ENCODE measurements around the gene EIF3I. TPM values are rescaled to one million over a fixed set of nuclear protein-coding genes. Genes with fewer than 3 reads are reported as not detected.

EIF3I gene
- total and polyA plus RNA-seq, 2 of the 13 experiments (the other 11 are each of a cell fraction or from before 2014, with no cell fraction given) = 210 to 223 TPM

DNA sequence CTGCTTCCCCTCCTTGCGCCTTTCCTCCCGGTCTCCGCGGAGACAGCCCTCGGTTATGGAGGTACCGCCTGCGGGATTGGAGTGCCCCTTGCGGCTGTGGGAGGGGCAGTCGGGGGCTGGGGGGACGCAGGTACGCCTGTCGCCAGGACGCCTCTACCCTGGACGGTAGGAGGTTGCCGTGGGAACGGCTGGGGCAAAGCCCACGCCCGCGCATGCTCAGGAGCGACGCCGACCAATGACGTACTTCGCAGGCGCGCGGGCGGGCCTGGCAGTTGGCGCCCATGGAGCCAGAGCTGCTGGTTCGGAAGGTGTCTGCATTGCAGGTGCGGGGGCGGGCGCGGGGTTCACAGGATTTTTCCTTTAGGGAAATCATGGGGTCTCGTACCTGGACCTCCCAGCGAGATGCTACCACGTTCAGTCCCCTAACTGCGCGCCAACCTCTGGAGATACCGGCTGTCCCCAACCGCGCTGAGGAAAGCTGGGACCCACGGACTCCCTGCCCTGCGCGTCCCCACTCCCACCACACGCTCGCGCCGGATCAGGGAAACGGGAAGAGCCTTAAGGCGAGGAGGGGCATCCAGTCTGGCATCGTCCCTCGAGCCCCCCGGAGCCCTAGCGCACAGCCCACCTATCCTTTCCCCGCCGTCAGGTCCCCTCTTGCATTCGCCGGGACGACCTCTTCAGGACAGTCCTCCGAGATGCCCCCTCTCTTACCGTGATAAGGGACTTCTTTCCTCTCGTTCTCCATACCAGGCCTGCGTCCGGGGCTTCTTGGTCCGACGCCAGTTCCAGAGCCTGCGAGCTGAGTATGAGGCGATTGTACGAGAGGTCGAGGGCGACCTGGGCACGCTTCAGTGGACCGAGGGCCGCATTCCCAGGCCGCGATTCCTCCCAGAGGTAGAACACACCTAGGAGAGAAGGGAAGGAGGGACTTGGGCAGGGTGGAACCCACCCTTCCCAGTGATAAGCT lies 16.5 kb upstream of the EIF3I start, which contains the start of gene IQCC (continued):
- TF ChIP-seq ZNF350 (CRISPR knock-in tag; IDR thresholded peaks at IDR 0.05; ENCODE audit: borderline replicate concordance, low read depth) (no peak), ZFP41 (CRISPR knock-in tag; IDR thresholded peaks at IDR 0.05; ENCODE audit: borderline replicate concordance) (no peak), RORA (CRISPR knock-in tag; IDR thresholded peaks at IDR 0.05) (no peak), E2F2 (CRISPR knock-in tag; IDR thresholded peaks at IDR 0.05; ENCODE audit: borderline replicate concordance) (peak; percentile 51; the same call in 1 of the 2 replicates), ZNF577 (CRISPR knock-in tag; IDR thresholded peaks at IDR 0.05; ENCODE audit: borderline replicate concordance, low read depth) (no peak), ZNF143 (CRISPR knock-in tag; IDR thresholded peaks at IDR 0.05) (no peak), ZNF615 (CRISPR knock-in tag; IDR thresholded peaks at IDR 0.05; ENCODE audit: borderline replicate concordance) (no peak), ZBTB10 (CRISPR knock-in tag; IDR thresholded peaks at IDR 0.05; ENCODE audit: borderline replicate concordance) (no peak), ZKSCAN5 (CRISPR knock-in tag; IDR thresholded peaks at IDR 0.05) (no peak), ZNF761 (CRISPR knock-in tag; conservative IDR thresholded peaks at IDR 0.05) (0 out of 2 replicates have a peak, but pooled peaks have one; percentile 27), EEA1 (CRISPR knock-in tag; IDR thresholded peaks at IDR 0.05; ENCODE audit: borderline replicate concordance) (peak; percentile 73; the same call in 1 of the 2 replicates), HDAC1 (CRISPR knock-in tag; IDR thresholded peaks at IDR 0.05) (peak; percentile 86), PHF5A (CRISPR knock-in tag; IDR thresholded peaks at IDR 0.05; ENCODE audit: low read depth, unreplicated experiment) (no peak), PAX8 (CRISPR knock-in tag; IDR thresholded peaks at IDR 0.05; ENCODE audit: borderline replicate concordance) (no peak), ZNF292 (CRISPR knock-in tag; IDR thresholded peaks at IDR 0.05; ENCODE audit: borderline replicate concordance, low read depth) (no peak), POLR2AphosphoS5 (IDR thresholded peaks at IDR 0.05; ENCODE audit: low read depth, low read length) (peak; percentile 77), ZNF496 (CRISPR knock-in tag; IDR thresholded peaks at IDR 0.05; ENCODE audit: insufficient replicate concordance) (no peak), MTA1 (CRISPR knock-in tag; IDR thresholded peaks at IDR 0.05; ENCODE audit: borderline replicate concordance) (no peak; the same call in 1 of the 2 replicates), ZNF264 (CRISPR knock-in tag; IDR thresholded peaks at IDR 0.05) (no peak)
- TF ChIP-seq, protein P1, sequence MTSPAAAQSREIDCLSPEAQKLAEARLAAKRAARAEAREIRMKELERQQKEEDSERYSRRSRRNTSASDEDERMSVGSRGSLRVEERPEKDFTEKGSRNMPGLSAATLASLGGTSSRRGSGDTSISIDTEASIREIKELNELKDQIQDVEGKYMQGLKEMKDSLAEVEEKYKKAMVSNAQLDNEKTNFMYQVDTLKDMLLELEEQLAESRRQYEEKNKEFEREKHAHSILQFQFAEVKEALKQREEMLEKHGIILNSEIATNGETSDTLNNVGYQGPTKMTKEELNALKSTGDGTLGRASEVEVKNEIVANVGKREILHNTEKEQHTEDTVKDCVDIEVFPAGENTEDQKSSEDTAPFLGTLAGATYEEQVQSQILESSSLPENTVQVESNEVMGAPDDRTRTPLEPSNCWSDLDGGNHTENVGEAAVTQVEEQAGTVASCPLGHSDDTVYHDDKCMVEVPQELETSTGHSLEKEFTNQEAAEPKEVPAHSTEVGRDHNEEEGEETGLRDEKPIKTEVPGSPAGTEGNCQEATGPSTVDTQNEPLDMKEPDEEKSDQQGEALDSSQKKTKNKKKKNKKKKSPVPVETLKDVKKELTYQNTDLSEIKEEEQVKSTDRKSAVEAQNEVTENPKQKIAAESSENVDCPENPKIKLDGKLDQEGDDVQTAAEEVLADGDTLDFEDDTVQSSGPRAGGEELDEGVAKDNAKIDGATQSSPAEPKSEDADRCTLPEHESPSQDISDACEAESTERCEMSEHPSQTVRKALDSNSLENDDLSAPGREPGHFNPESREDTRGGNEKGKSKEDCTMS (CRISPR knock-in tag; conservative IDR thresholded peaks at IDR 0.05) = no peak
- TF ChIP-seq, protein P2, sequence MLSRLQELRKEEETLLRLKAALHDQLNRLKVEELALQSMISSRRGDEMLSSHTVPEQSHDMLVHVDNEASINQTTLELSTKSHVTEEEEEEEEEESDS (CRISPR knock-in tag; IDR thresholded peaks at IDR 0.05; ENCODE audit: borderline replicate concordance) = no peak

Measured in HepG2 (cell line).